COR-L47 (cell line): ENCODE measurements around the gene RAD51D.
A peak's percentile ranks its signal among the peaks of the same experiment; 100 is the strongest.
"Not testable (repeated sequence)": the region's sequence is repeated elsewhere in the genome, so short reads cannot be mapped to it uniquely, and the experiment has no call there.

Source experiments
- DNase-seq: peaks from one replicate; lab custom pipeline; 2025; lab: John Stamatoyannopoulos, UW

The RAD51D gene

DNA sequence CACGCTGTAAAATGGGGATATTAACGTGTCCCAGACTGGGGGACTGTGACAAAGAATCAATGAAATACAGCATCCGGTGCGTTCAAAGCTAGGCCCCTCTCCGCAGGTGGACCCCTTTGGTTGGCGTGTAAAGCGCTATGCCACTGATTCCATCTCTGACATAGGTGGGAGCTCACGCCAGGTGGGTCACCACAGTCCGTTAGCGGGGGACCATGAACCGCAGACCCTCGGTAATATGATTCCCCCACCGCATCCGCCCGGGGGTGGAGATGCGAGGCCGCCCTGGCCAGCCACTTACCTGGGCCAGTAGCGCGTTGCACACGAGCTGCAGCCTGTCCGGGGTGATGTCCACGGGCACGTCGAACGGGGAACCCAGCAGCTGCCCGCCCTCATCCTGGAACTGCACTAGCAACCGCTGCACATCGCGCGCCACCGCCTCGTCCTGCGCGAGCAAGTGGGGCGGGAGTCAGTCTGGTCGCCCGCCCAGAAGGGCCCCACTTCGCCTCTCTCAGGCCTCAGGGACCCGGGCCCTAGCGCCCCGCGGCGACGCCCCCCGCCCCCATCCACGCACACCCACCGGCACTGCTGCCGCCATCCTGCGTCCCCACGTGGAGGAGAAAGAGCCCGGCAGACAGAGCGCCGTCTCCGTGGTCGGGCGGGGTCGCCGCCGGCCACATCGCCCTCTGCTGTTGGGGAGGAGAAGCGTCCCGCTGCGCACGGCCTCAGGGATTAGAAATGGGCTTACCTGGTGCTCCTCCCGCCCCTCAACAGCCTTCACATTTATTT, 22.2 kb upstream of the RAD51D start, which contains the start of gene NLE1:
Gene NLE1 (minus strand): TSS at position 623 of the 786 bp plus-strand sequence. CDS start 28 bp downstream, at position 595.
- peak; percentile 68 for DNase-seq

DNA sequence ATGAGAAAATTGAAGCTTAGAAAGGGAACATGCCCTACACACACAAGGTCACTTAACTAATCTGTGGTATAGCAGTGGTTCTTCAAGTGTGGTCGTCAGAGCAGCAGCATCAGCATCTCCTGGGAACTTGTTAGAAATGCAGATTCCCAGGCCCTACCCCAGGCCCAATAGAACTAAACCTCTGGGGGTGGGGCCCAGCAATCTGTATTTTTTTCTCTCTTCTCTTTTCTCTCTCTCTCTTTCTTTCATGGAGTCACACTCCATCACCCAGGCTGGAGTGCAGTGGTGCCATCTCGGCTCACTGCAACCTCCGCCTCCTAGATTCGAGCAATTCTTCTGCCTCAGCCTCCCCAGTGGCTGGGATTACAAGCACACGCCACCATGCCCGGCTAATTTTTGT, 18.6 kb upstream of the RAD51D start:
- no peak for DNase-seq

DNA sequence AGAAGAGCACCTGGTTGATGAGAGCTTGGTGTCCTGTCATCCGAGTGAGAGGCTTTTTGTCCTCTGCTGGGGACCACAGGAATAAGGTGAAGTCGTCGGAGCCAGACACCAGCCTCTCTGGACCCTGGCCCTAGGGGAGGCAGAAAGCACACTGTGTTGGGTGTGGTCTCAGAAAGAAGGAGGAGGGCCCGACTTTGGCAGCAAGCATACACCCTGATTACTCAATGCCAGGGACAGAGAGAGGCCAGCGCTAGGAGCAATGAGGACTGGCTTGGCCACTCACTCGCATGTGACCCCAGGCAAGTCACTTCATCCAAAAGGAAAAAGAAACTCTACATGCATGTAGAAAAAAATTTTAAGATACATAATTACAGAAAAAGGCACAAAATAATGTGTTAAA, 15.7 kb upstream of the RAD51D start:
- DNase-seq: no peak

DNA sequence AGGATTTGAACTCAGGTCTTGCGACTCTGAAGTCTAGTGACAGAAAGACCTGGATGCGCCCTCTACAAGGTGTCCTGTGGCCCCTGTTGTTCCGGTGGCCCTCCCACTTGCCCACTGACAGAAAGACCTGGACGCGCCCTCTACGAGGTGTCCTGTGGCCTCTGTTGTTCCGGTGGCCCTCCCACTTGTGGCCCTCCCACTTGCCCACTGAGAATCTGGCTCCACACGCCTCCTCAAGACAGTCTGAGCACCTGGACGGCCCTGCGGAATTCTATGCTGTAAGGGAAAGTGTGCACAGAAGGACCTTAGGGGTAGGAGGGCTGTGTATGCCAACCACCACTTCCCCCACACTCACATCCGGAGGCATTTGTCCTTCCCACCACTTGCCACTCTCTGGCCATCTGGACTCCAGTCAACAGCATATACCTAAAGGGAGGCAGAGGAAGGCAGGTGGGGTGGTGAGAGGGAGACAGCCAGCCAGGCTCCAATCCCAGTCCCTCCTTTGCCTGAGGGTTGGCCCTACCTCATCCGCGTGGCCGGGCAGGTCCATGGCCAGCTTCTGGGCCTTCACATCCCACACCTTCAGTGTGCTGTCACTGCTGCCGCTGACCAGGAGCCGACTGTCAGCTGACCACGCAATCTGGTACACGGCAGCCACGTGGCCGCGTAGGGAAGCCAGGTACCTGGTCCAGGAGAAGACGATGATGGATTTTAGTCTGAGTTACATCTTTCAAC, 13.3 kb upstream of the RAD51D start:
- DNase-seq: no peak

DNA sequence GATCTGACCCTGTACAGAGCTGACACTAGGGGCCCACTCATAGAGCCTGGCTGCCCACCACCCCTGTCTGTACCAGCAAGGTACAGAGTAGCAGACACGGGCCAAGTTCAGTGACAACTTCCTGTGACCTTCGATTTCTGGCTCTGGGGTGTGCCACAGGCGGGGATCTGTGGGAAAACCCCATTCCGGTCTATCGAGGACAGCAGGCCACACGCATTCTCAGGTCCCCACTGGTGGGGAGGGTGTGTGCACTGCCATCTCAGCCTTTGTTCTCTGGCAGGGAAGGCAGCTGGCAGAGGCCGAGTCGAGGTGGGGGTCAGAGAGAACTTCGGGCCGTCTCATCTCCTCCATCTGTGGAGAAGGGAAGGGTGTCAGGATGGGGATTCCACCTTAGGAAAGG, 12.4 kb upstream of the RAD51D start:
- no peak for DNase-seq

DNA sequence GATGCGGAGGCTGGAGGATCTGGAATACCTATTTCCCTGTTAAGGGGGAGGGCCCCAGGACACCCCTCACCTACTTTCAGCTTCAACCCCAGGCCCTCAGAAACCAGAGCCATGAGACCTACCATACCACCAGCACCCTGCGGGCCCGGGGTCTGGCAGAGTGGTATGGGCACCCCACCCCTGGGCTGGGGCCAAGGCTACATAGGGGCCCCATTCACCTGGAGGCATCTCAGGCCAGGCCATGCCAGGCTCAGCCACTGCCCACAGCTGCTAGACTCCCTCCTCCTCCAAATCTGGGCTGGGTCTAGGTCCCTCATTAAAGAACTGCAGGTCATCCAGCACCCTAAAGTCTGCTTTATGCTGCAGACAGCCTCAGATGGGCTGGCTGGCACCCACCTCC, 10.7 kb upstream of the RAD51D start:
- no peak for DNase-seq

GRCh38 chr17:35129973-35130351, 10.3 kb upstream of the RAD51D start:
- no peak for DNase-seq

- DNase-seq: no peak
Measured at GRCh38 chr17:35129154-35129972, 9.7 kb upstream of the RAD51D start.

DNA sequence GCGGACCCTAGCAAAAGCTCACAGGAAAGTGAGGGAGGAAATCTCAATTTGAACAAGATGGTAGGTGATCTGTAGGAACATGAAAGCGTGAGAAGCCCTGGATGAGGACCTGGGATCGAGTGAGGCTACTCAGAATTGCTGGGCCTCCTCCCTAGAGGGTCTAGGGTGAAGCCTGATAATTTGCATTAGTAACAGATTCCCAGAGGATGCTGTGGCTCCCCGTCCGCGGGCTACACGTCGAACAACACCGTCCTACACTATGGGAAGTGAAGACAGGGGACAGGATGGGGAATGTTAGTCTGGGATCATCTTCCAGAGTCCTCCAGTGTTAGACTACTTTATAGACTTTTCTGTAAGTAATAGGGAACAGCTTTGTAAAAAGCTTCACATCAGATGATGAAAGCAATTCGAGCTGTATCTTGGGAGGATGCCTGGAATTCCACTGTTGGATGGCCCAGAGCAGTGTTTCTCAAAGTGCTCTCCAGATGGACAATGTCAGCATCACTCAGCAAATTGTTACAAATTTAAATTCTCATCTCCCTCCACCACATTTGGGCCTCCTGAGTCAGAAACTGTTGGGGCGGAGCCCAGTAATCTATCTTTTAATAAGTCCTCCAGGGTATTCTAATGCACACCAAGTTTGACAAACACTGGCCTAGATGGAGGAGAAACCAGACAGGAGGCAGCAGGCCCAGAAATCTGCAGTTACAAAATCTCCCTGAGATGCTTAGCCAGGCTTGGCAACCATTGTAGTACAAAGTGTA, 8.3 kb upstream of the RAD51D start:
- DNase-seq: no peak

DNA sequence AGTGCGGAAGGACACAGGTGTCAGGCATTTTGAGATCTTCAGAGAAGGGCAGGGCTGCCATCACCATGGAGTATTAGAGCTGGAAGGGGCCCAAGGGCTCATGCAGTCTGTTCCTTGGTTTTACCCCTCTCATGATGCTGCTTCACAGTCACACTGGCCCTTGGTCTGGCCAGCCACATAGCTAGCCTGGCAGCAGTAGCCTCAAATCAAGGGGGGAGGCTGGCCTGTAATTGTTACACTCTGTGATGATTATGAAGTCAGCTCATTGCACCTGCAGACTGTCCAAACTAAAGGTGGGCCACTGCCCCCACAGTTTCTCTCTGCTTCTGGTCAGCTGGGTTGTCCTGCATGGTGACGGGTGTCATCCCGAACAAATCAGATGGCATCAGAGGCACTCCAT, 1.7 kb upstream of the RAD51D start, which contains the start of gene FNDC8:
Gene FNDC8 (plus strand): TSS at position 301 of the 400 bp plus-strand sequence. CDS start 79 bp downstream, at position 380.
- DNase-seq: no peak

GRCh38 chr17:35117984-35118383, 1.7 kb downstream of the RAD51D start:
- DNase-seq: peak; percentile 14

- no peak for DNase-seq
Measured at GRCh38 chr17:35116845-35117244, 2.8 kb downstream of the RAD51D start.

DNA sequence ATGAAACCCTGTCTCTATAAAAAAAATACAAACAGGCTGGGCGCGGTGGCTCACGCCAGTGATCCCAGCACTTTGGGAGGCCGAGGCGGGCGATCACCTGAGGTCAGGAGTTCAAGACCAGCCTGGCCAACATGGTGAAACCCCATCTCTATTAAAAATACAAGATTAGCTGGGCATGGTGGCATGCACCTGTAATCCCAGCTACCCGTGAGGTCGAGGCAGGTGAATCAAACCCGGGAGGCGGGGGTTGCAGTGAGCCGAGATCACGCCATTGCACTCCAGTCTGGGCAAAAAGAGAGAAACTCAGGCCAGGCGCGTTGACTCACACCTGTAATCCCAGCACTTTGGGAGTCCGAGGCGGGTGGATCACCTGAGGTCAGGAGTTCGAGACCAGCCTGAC, 8.9 kb downstream of the RAD51D start:
- not testable (repeated sequence) for DNase-seq

- no peak for DNase-seq
Measured at GRCh38 chr17:35104844-35105450, 14.7 kb downstream of the RAD51D start.

- DNase-seq: no peak
Measured at GRCh38 chr17:35103271-35103670, 16.4 kb downstream of the RAD51D start.

GRCh38 chr17:35101725-35102124, 17.9 kb downstream of the RAD51D start:
- DNase-seq: no peak

- no peak for DNase-seq
Measured at GRCh38 chr17:35101036-35101435, 18.6 kb downstream of the RAD51D start.

DNA sequence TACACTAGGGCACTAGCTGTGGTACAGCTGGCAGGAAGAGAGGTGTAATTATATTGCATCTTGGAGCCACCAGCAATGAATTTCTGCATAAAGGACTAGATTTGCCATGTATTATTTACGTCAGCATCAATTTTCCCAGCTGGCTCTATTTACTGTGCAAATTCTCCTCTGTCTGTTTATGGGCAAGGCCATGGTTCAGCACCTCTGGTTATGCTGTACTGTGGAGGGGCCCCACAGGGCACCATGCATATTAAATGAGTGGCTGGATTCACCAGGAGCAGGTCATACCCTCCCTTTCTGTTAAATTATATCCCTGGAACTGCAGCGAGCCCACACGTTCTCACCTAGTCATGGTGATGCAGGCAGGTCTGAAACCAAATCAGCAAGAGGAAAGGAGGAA, 19.8 kb downstream of the RAD51D start:
- peak; percentile 50 for DNase-seq

GRCh38 chr17:35097776-35098175, 21.9 kb downstream of the RAD51D start:
- DNase-seq: no peak

DNA sequence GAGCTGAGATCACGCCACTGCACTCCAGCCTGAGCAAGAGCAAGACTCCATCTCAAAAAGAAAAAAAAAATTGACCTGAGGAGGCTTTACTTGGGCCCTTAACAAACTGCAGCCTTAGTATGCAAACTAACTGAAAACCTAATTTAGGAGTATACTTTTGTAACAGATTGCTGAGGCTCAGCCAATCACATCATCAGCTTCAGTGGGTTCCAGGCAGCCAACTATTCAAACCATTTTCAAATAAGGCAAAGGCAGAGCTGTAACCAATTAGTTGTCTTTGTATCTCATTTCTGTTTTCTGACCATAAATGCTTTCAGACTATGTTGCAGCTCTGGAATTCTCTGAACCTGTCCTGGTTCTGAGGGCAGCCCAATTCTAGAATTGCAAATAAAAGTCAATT, 23.9 kb downstream of the RAD51D start:
- DNase-seq: no peak

- DNase-seq: no peak
Measured at GRCh38 chr17:35094902-35095301, 24.8 kb downstream of the RAD51D start.
